K562 (cell line): ENCODE results near the gene XAB2. TPM values are rescaled to one million over a fixed set of nuclear protein-coding genes. Genes with fewer than 3 reads are reported as not detected.

ENCODE experiments used
- CBX1 ChIP-seq: sonication (generic); IDR thresholded peaks from 2 replicates; pipeline ENCODE4 v1.6.1; 2016; ENCODE audit warnings: antibody characterized with exemption, low read depth, mild to moderate bottlenecking
- EGR1 ChIP-seq: fragments of 450-650 bp; conservative IDR thresholded peaks from 2 replicates; pipeline ENCODE4 v1.6.1; 2017; ENCODE audit warnings: mild to moderate bottlenecking
- ETV5 ChIP-seq: sonication (generic); formaldehyde crosslinking; IDR thresholded peaks from 2 replicates; pipeline ENCODE4 v1.4.0; 2020; ENCODE audit warnings: low read depth, mild to moderate bottlenecking, missing genetic modification reagents
- PATZ1 ChIP-seq: fragments of 250-450 bp; sonication (Bioruptor Pico); IDR thresholded peaks from 2 replicates; pipeline ENCODE4 v1.5.0; 2020; ENCODE audit warnings: mild to moderate bottlenecking, borderline replicate concordance
- PHF8 ChIP-seq: fragments of 200-600 bp; sonication (generic); IDR thresholded peaks from 2 replicates; pipeline ENCODE4 v1.6.1; 2012; ENCODE audit warnings: mixed run types, mild to moderate bottlenecking, inconsistent platforms, low read length, moderate library complexity, borderline replicate concordance
- RB1 ChIP-seq: fragments of 450-650 bp; IDR thresholded peaks from 2 replicates; pipeline ENCODE4 v1.6.1; 2017; ENCODE audit warnings: low read depth, mild to moderate bottlenecking
- SMAD3 ChIP-seq: fragments of 450-650 bp; formaldehyde crosslinking; conservative IDR thresholded peaks from 2 replicates; pipeline ENCODE4 v1.4.0; 2020; ENCODE audit warnings: mild to moderate bottlenecking
- SREBF1 ChIP-seq: fragments of 150-350 bp; IDR thresholded peaks from 2 replicates; pipeline ENCODE4 v1.6.1; 2014; ENCODE audit warnings: antibody characterized with exemption, low read depth, low read length, borderline replicate concordance
- TAF1 ChIP-seq: IDR thresholded peaks from 2 replicates; pipeline ENCODE4 v1.6.1; 2011; ENCODE audit warnings: mild to moderate bottlenecking, low read length, moderate library complexity; ENCODE audit not compliant: insufficient read depth, control insufficient read depth, severe bottlenecking; ENCODE audit errors: extremely low read depth
- ZKSCAN1 ChIP-seq: fragments of 150-350 bp; IDR thresholded peaks from 2 replicates; pipeline ENCODE4 v1.6.1; 2016; ENCODE audit warnings: low read depth, low read length
- ZNF134 ChIP-seq: fragments of 250-450 bp; sonication (Bioruptor Pico); conservative IDR thresholded peaks from 2 replicates; pipeline ENCODE4 v1.4.0; 2020
- ZNF184 ChIP-seq: sonication (generic); formaldehyde crosslinking; IDR thresholded peaks from 2 replicates; pipeline ENCODE4 v1.5.0; 2020; ENCODE audit warnings: missing genetic modification reagents
- ZNF212 ChIP-seq: fragments of 450-650 bp; formaldehyde crosslinking; IDR thresholded peaks from 2 replicates; pipeline ENCODE4 v1.4.0; 2020; ENCODE audit warnings: mild to moderate bottlenecking
- ZNF41 ChIP-seq: fragments of 250-450 bp; sonication (Bioruptor Pico); conservative IDR thresholded peaks from 2 replicates; pipeline ENCODE4 v1.4.0; 2020; ENCODE audit warnings: mild to moderate bottlenecking
- ZNF76 ChIP-seq: fragments of 250-450 bp; sonication (Bioruptor Pico); IDR thresholded peaks from 2 replicates; pipeline ENCODE4 v1.4.0; 2020; ENCODE audit warnings: mild to moderate bottlenecking, moderate library complexity, borderline replicate concordance
- polyA plus RNA-seq, 8 experiments: library from polyadenylated mRNA; depleted of rRNA in 4 of 8; stranded (reverse) in 5 of 8; unstranded in 3 of 8; fragments of >200 nt; fragmentation: Nextera tagmentation in 2 of 8; fragmentation: Illumina TruSeq in 1 of 8; extraction: Ambion mirVana in 2 of 8; extraction: Trizol in 1 of 8; gene quantifications; 2 replicates each; pipeline versions ENCODE4 v1.2.1 to v1.2.3, GENCODE V29; 2011 to 2014; ENCODE audit warnings: inconsistent platforms in 1 of 8, missing spikeins in 1 of 8
- total RNA-seq, 7 experiments: library from RNA; depleted of rRNA in 6 of 7; stranded (reverse); fragments of >200 nt in 6 of 7; fragmentation: Illumina TruSeq in 2 of 7; extraction: Trizol in 2 of 7; gene quantifications; 2 replicates each; pipeline versions ENCODE4 v1.2.1 to v1.2.3, GENCODE V29; 2011 to 2021; ENCODE audit warnings: low replicate concordance in 1 of 7
- TF ChIP-seq, protein P1 (sequence below), 2 experiments: IDR thresholded peaks; 2 replicates each; pipeline ENCODE4 v1.6.1; 2011; ENCODE audit warnings: borderline replicate concordance in 1 of 2, control low read depth in 1 of 2, low read depth in 1 of 2, low read length in 1 of 2, mild to moderate bottlenecking in 1 of 2, mixed read lengths in 1 of 2, moderate library complexity in 1 of 2; ENCODE audit not compliant: insufficient read depth in 1 of 2, insufficient read length in 1 of 2, poor library complexity in 1 of 2, severe bottlenecking in 1 of 2; ENCODE audit errors: extremely low read depth in 1 of 2
- TF ChIP-seq, protein P2 (sequence below): fragments of 450-650 bp; formaldehyde crosslinking; IDR thresholded peaks from 2 replicates; pipeline ENCODE4 v1.4.0; 2022; ENCODE audit warnings: mild to moderate bottlenecking, moderate library complexity
- TF ChIP-seq, protein P3 (sequence below): IDR thresholded peaks from 2 replicates; pipeline ENCODE4 v1.6.1; 2011; ENCODE audit not compliant: insufficient read length; ENCODE audit errors: extremely low read depth

XAB2 gene
- total and polyA plus RNA-seq, 9 of the 15 experiments (the other 6 are each of a cell fraction or from before 2014, with no cell fraction given), result 0.21 to 58.3 (median 20.0) TPM

DNA sequence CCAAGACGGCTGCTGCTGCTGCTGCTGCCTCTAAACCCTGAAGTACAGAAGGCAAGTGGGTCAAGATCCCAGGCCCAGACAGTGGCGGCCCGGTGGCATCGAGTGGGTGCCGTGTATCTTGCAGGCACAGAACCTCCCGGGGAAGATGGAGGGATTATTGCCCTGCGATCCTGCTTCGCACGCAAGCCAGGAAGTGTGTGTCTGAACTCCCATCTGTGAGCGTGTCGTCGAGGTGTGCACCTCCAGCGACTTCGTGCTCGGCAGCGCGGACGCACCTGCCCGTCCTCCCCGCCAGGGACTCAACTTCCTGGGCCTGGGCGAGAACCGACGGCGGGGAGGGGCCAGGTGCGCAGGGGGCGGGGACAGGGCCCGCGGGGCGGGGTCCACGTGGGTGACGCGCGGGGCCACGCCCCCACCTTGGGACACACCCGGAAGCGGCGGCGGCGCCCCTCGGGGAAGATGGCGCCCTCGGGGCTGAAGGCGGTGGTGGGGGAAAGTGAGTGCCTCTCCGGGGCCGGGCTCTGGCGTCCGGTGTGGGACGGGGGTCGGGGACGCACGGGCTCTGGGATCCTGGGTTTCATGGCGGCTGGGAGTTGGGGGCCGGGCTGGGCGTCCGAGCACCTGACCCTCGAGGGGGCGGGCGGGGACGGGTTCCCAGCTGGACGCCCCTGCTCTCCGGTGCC lies 7.5 kb upstream of the XAB2 start, which contains the start of gene STXBP2 (continued):
- TF ChIP-seq, protein P1, sequence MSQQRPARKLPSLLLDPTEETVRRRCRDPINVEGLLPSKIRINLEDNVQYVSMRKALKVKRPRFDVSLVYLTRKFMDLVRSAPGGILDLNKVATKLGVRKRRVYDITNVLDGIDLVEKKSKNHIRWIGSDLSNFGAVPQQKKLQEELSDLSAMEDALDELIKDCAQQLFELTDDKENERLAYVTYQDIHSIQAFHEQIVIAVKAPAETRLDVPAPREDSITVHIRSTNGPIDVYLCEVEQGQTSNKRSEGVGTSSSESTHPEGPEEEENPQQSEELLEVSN (IDR thresholded peaks at IDR 0.05; ENCODE audit: borderline replicate concordance in 1 of 2, extremely low read depth in 1 of 2, insufficient read depth in 1 of 2, insufficient read length in 1 of 2, low read depth in 1 of 2, low read length in 1 of 2, poor library complexity in 1 of 2, severe bottlenecking in 1 of 2), result peak; percentile 93 to 98
- TF ChIP-seq SREBF1 (no peak), SMAD3 (CRISPR knock-in tag) (0 out of 2 replicates have a peak, but pooled peaks have one; percentile 15), CBX1 (peak; percentile 70), PATZ1 (no peak), ZKSCAN1 (no peak), PHF8 (peak; percentile 68; the same call in 1 of the 2 replicates), ZNF41 (CRISPR knock-in tag) (0 out of 2 replicates have a peak, but pooled peaks have one; percentile 31), ZNF76 (peak; percentile 15; the same call in 1 of the 2 replicates), TAF1 (peak; percentile 83), ZNF134 (CRISPR knock-in tag) (no peak), ETV5 (peak; percentile 44; the same call in 1 of the 2 replicates), EGR1 (no peak; the same call in 1 of the 2 replicates), ZNF184 (CRISPR knock-in tag) (no peak), RB1 (0 out of 2 replicates have a peak, but pooled peaks have one; percentile 43), ZNF212 (CRISPR knock-in tag) (no peak)
- TF ChIP-seq, protein P2, sequence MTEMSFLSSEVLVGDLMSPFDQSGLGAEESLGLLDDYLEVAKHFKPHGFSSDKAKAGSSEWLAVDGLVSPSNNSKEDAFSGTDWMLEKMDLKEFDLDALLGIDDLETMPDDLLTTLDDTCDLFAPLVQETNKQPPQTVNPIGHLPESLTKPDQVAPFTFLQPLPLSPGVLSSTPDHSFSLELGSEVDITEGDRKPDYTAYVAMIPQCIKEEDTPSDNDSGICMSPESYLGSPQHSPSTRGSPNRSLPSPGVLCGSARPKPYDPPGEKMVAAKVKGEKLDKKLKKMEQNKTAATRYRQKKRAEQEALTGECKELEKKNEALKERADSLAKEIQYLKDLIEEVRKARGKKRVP (CRISPR knock-in tag), result no peak
- TF ChIP-seq, protein P3, sequence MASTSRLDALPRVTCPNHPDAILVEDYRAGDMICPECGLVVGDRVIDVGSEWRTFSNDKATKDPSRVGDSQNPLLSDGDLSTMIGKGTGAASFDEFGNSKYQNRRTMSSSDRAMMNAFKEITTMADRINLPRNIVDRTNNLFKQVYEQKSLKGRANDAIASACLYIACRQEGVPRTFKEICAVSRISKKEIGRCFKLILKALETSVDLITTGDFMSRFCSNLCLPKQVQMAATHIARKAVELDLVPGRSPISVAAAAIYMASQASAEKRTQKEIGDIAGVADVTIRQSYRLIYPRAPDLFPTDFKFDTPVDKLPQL, result no peak
